ENCODE results near the gene DPP3. TPM values are rescaled to one million over a fixed set of nuclear protein-coding genes. Genes with fewer than 3 reads are reported as not detected.
"Not testable (repeated sequence)": the region's sequence is repeated elsewhere in the genome, so short reads cannot be mapped to it uniquely, and the experiment has no call there.

DPP3 gene, protein sequence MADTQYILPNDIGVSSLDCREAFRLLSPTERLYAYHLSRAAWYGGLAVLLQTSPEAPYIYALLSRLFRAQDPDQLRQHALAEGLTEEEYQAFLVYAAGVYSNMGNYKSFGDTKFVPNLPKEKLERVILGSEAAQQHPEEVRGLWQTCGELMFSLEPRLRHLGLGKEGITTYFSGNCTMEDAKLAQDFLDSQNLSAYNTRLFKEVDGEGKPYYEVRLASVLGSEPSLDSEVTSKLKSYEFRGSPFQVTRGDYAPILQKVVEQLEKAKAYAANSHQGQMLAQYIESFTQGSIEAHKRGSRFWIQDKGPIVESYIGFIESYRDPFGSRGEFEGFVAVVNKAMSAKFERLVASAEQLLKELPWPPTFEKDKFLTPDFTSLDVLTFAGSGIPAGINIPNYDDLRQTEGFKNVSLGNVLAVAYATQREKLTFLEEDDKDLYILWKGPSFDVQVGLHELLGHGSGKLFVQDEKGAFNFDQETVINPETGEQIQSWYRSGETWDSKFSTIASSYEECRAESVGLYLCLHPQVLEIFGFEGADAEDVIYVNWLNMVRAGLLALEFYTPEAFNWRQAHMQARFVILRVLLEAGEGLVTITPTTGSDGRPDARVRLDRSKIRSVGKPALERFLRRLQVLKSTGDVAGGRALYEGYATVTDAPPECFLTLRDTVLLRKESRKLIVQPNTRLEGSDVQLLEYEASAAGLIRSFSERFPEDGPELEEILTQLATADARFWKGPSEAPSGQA
- total RNA-seq, result 10 to 100 TPM; 11.5 to 35.3 (median 22.4) TPM

- WGBS, 2 donors (ENCODE audit: low coverage in 1 of 2), result 0% methylated on average over 12 to 13 of the region's 62 CpGs
- H3K27ac ChIP-seq, result peak within 1 kb of the TSS; percentile 78 to 96 (median 92)
- peak; percentile 97 for ATAC-seq
- H3K9me3 ChIP-seq, result no peaks in the 10 kb centered on the region
- peak; percentile 93 for TF ChIP-seq POLR2AphosphoS5 (IDR thresholded peaks at IDR 0.05)
- TF ChIP-seq CTCF (IDR thresholded peaks at IDR 0.05), result no peak
- peak; percentile 90 to 91 for TF ChIP-seq POLR2A (IDR thresholded peaks at IDR 0.05)
- peaks cover 0 to 25% (median 5%) of the 10 kb centered on the region in 3 donors for H3K4me1 ChIP-seq
- peak within 1 kb of the TSS; percentile 61 to 70 for H3K4me3 ChIP-seq
- peaks cover 0 to 40% of the 10 kb centered on the region in 2 donors for H3K36me3 ChIP-seq
- H3K27me3 ChIP-seq, result no peaks in the 10 kb centered on the region
These were observed at the start of gene DPP3 for GRCh38 chr11:66480117-66480938. Gene DPP3, plus strand, starts transcription at chr11:66480434. Its CDS starts 1,767 bp downstream, at chr11:66482201.

GRCh38 chr11:66431287-66431686 lies 48.9 kb upstream of the DPP3 start:
- H3K27me3 ChIP-seq, H3K9me3 ChIP-seq, H3K4me3 ChIP-seq, ATAC-seq, H3K27ac ChIP-seq, H3K4me1 ChIP-seq: not testable (repeated sequence)
- H3K36me3 ChIP-seq, result peaks cover 0 to 61% of the 10 kb centered on the region in 2 donors

DNA sequence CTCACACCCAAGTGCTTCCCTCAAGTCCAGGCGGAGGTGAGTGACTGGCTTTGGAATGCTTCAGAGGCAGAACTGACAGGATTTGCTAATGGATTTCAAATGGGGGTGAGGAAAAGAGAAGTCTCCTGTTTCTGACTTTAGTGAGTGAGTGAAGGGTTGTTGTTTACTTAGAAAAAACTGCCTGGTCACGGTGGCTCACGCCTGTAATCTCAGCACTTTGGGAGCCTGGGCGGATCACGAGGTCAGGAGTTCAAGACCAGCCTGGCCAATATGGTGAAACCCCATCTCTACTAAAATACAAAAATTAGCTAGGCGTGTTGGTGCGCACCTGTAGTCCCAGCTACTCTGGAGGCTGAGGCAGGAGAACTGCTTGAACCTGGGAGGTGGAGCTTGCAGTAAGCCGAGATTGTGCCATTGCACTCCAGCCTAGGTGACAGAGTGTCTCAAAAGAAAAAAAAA lies 48.3 kb upstream of the DPP3 start:
- WGBS, 2 donors (ENCODE audit: low coverage in 1 of 2), result 85 to 93% methylated on average over 2 to 8 of the region's 8 CpGs
- peaks cover 0 to 61% of the 10 kb centered on the region in 2 donors for H3K36me3 ChIP-seq

DNA sequence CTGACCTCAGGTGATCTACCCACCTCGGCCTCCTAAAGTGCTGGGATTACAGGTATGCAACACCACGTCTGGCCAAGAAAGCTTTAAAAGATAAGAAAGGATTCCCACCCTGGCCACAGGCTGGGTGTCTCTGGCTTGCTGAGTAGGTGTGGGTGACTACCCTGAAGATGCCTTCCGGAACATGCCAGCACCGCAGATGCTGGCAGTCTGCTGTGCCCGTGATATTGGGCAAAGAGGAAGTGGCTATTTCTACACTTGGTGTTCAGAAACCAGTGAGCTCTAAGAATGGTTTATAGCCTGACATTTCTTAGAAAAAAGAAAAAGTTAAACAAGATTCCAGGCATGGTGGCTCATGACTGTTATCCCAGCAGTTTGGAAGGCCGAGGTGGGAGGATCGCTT lies 47.6 kb upstream of the DPP3 start:
- ATAC-seq, result no peak
- Histone ChIP-seq H3K9me3 (no peaks in the 10 kb centered on the region), H3K4me3 (no peak overlapping the region), H3K27me3 (no peaks in the 10 kb centered on the region), H3K4me1 (peaks cover 0 to 12% (median under 1%) of the 10 kb centered on the region in 3 donors), H3K27ac (no peak overlapping the region), H3K36me3 (peaks cover 0 to 57% of the 10 kb centered on the region in 2 donors)
- WGBS, 2 donors (ENCODE audit: low coverage in 1 of 2), result 83 to 87% methylated on average over 3 to 5 of the region's 7 CpGs
- TF ChIP-seq EP300 (IDR thresholded peaks at IDR 0.05), result no peak
- TF ChIP-seq CTCF (IDR thresholded peaks at IDR 0.05), result no peak
- TF ChIP-seq POLR2AphosphoS5 (IDR thresholded peaks at IDR 0.05), result no peak
- no peak for TF ChIP-seq POLR2A (IDR thresholded peaks at IDR 0.05)

More for the DNA sequence above, 48.3 kb upstream of the DPP3 start:
- H3K4me3 ChIP-seq, ATAC-seq, H3K9me3 ChIP-seq, H3K27me3 ChIP-seq, H3K4me1 ChIP-seq, H3K27ac ChIP-seq: not testable (repeated sequence)

DNA sequence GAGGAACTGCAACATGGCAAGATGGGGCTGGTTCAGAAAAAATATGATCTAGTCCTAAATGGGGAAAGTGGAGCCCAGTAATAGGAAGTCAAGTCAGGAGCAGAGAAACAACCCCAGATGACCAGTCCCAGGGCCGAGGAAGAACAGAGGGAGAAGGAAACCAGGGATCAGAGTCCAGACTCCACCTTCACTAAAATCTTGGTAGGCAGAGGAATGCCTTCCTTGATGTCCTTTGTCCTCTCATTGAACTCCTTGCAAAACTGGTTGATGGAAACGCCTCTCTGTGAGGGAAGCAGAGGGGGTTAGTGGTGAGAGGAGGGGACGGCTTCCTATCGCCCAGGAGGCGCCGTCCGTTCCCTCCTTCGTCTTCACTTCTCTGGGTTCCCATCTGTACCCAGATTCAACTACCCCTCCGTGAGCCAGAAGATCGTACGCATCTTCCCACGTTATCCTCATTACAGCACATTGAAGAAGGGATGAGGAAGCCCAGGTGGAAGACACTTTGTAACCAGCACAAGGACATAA lies 42.2 kb upstream of the DPP3 start:
- Histone ChIP-seq H3K36me3 (peaks cover 0 to 42% of the 10 kb centered on the region in 2 donors), H3K9me3 (no peaks in the 10 kb centered on the region), H3K4me3 (peak overlapping the region; percentile 74 to 76), H3K4me1 (peaks cover 0 to 18% (median 7%) of the 10 kb centered on the region in 3 donors), H3K27me3 (no peaks in the 10 kb centered on the region), H3K27ac (peak overlapping the region; percentile 78 to 87 (median 84))
- ATAC-seq, result no peak
- 2 to 21% methylated on average over 6 to 12 of the region's 12 CpGs for WGBS, 2 donors (ENCODE audit: low coverage in 1 of 2)
- TF ChIP-seq CTCF (IDR thresholded peaks at IDR 0.05) (no peak), EP300 (IDR thresholded peaks at IDR 0.05) (no peak), POLR2A (IDR thresholded peaks at IDR 0.05) (no peak), POLR2AphosphoS5 (IDR thresholded peaks at IDR 0.05) (no peak)

All from gastroesophageal sphincter (tissue), 4 donors.